ENCODE measurements around the gene MRPS7. TPM values are rescaled to one million over a fixed set of nuclear protein-coding genes. Genes with fewer than 3 reads are reported as not detected.

Gene MRPS7
- total RNA-seq, 1 experiment from 2014 or later = 93.7 TPM

- no peak overlapping the region for H2BK20ac ChIP-seq (ENCODE audit: low read depth, low read length, poor library complexity, severe bottlenecking)
- Mint-ChIP-seq H3K36me3 (ENCODE audit: insufficient read depth in 1 of 3, low read depth in 3 of 3) (peaks cover 0 to 33% (median 31%) of the 10 kb centered on the region in 3 experiments; a peak in 6 of 7 replicates), H3K27me3 (ENCODE audit: low read depth) (no peaks in the 10 kb centered on the region; the same call in 1 of the 2 replicates), H3K9me3 (no peaks in the 10 kb centered on the region), H3K27ac (no peak overlapping the region), H3K4me3 (peak overlapping the region; percentile 72 to 83), H3K4me1 (peaks cover 15 to 20% of the 10 kb centered on the region in 2 experiments)
- no peak overlapping the region for H4K8ac ChIP-seq (replicated peaks; ENCODE audit: insufficient read length, low read depth, low read length)
- no peak overlapping the region for H3K4ac ChIP-seq (ENCODE audit: low read depth, low read length)
- no peak overlapping the region for H3K23ac ChIP-seq (ENCODE audit: insufficient read length, low read depth, low read length)
- no peak overlapping the region for H4K5ac ChIP-seq (ENCODE audit: insufficient read length, low read depth, low read length)
- no peak overlapping the region for H2AK5ac ChIP-seq (ENCODE audit: insufficient read length, low read length)
- no peaks in the 10 kb centered on the region for H3K9me3 ChIP-seq (ENCODE audit: control insufficient read depth, low read depth, low read length)
- no peaks in the 10 kb centered on the region for H3K79me1 ChIP-seq (ENCODE audit: insufficient read depth, low read depth, low read length, poor library complexity, severe bottlenecking)
- H2BK15ac ChIP-seq (ENCODE audit: low read depth, low read length) = no peak overlapping the region
- peaks cover 22% of the 10 kb centered on the region for H3K23me2 ChIP-seq (ENCODE audit: insufficient read length, low read depth, low read length, poor library complexity, severe bottlenecking)
- H3K4me1 ChIP-seq (ENCODE audit: insufficient read depth, low read length) = 0 out of 2 replicates have a peak, but pooled peaks cover 2% of the 10 kb centered on the region
- TF ChIP-seq CTCF (conservative IDR thresholded peaks at IDR 0.05) = peak; percentile 72
- no peak overlapping the region for H2BK5ac ChIP-seq (ENCODE audit: insufficient read length, low read length)
- H3K14ac ChIP-seq (ENCODE audit: insufficient read depth, low read length) = peak overlapping the region; percentile 72
- no peaks in the 10 kb centered on the region for H3K27me3 ChIP-seq (ENCODE audit: insufficient read depth, low read length)
- DNase-seq = peak; percentile 79
- H2AFZ ChIP-seq (ENCODE audit: low read length) = no peak overlapping the region
- H3K79me2 ChIP-seq (ENCODE audit: insufficient read depth, low read length) = no peaks in the 10 kb centered on the region
- H2BK120ac ChIP-seq (ENCODE audit: low read depth, low read length, poor library complexity, severe bottlenecking) = no peak overlapping the region
- no peak overlapping the region for H3T11ph ChIP-seq (ENCODE audit: low read length)
- H3K27ac ChIP-seq (ENCODE audit: insufficient read length, low read depth, low read length) = no peak overlapping the region
- H2BK12ac ChIP-seq (ENCODE audit: insufficient read length, low read depth, low read length) = no peak overlapping the region
- no peak overlapping the region for H3K56ac ChIP-seq (ENCODE audit: insufficient read length, low read depth, low read length)
- H3K4me2 ChIP-seq (ENCODE audit: insufficient read depth, insufficient read length, low read length) = peak overlapping the region; percentile 68
- H4K20me1 ChIP-seq (ENCODE audit: control insufficient read depth, insufficient read depth, insufficient read length) = no peaks in the 10 kb centered on the region
- no peak overlapping the region for H3K18ac ChIP-seq (ENCODE audit: insufficient read length, low read depth, low read length)
- no CpG with 5 or more reads among the region's 74 CpGs for WGBS (ENCODE audit: extremely low coverage, insufficient read length, low lambda C conversion rate)
- H3K9ac ChIP-seq (ENCODE audit: extremely low read depth, insufficient read length, low read length) = peak overlapping the region; percentile 66
- no peak overlapping the region for H4K91ac ChIP-seq (ENCODE audit: insufficient read length, low read depth, low read length)
Observed at GRCh38 chr17:75271233-75271954, 9.7 kb downstream of the MRPS7 start.
